WTC11 (cell line): Measurements from ENCODE around the gene GNG13. TPM values are rescaled to one million over a fixed set of nuclear protein-coding genes. Genes with fewer than 3 reads are reported as not detected.

ENCODE experiments used
- ATAC-seq: fragments of 200-7000 bp; cut with Tn5 transposase; 2 replicates; pipeline ENCODE4 v1.10.0; 2021; ENCODE audit warnings: mild to moderate bottlenecking, moderate library complexity
- CTCF ChIA-PET: fragments of 300-600 bp; sonication (Branson Sonifier 250); formaldehyde crosslinking; loops from one replicate; lab custom pipeline; 2021; ENCODE audit warnings: antibody characterized with exemption; lab: Charles Lee
- POLR2A ChIA-PET: fragments of 350-600 bp; sonication (Branson Sonifier 250); formaldehyde crosslinking; loops from one replicate; lab custom pipeline; 2021; ENCODE audit warnings: antibody characterized with exemption; lab: Charles Lee
- DNase-seq: peaks from one replicate; pipeline ENCODE4 v3.0.0; 2021; ENCODE audit warnings: low spot score
- H3K27ac Mint-ChIP-seq: 2 replicates; pipeline ENCODE4 v1.8.0; 2021; ENCODE audit warnings: mixed read lengths
- H3K27me3 Mint-ChIP-seq: 2 replicates; pipeline ENCODE4 v1.8.0; 2021; ENCODE audit warnings: low read depth, mild to moderate bottlenecking, moderate library complexity, mixed read lengths
- H3K36me3 Mint-ChIP-seq: 2 replicates; pipeline ENCODE4 v1.8.0; 2021; ENCODE audit warnings: mixed read lengths
- H3K4me1 Mint-ChIP-seq: 2 replicates; pipeline ENCODE4 v1.8.0; 2022; ENCODE audit warnings: mixed read lengths
- H3K4me3 Mint-ChIP-seq: 2 replicates; pipeline ENCODE4 v1.8.0; 2021; ENCODE audit warnings: mild to moderate bottlenecking, moderate library complexity, mixed read lengths
- H3K9me3 Mint-ChIP-seq: 2 replicates; pipeline ENCODE4 v1.8.0; 2021; ENCODE audit warnings: mixed read lengths
- AFF4 ChIP-seq: sonication (generic); formaldehyde crosslinking; IDR thresholded peaks from 2 replicates; pipeline ENCODE4 v1.8.1; 2023; ENCODE audit warnings: mild to moderate bottlenecking, missing genetic modification reagents, borderline replicate concordance
- AR ChIP-seq: fragments of 250-450 bp; sonication (Bioruptor Pico); IDR thresholded peaks from 2 replicates; pipeline ENCODE4 v1.9.0; 2021; ENCODE audit warnings: mild to moderate bottlenecking
- ATF1 ChIP-seq: sonication (generic); formaldehyde crosslinking; IDR thresholded peaks from 2 replicates; pipeline ENCODE4 v1.8.1; 2023; ENCODE audit warnings: mild to moderate bottlenecking, moderate library complexity, missing genetic modification reagents
- ATF2 ChIP-seq: sonication (generic); formaldehyde crosslinking; IDR thresholded peaks from 2 replicates; pipeline ENCODE4 v1.8.1; 2022; ENCODE audit warnings: low read depth, missing genetic modification reagents, borderline replicate concordance
- CDX4 ChIP-seq: fragments of 250-450 bp; sonication (Bioruptor Pico); IDR thresholded peaks from 2 replicates; pipeline ENCODE4 v1.9.0; 2021; ENCODE audit warnings: moderate library complexity, mild to moderate bottlenecking, inconsistent platforms, borderline replicate concordance
- CREB1 ChIP-seq: sonication (generic); formaldehyde crosslinking; IDR thresholded peaks from 2 replicates; pipeline ENCODE4 v1.8.0; 2023; ENCODE audit warnings: mild to moderate bottlenecking, missing genetic modification reagents
- FOXJ3 ChIP-seq: sonication (generic); formaldehyde crosslinking; IDR thresholded peaks from 2 replicates; pipeline ENCODE4 v1.9.0; 2021; ENCODE audit warnings: missing genetic modification reagents, mild to moderate bottlenecking, borderline replicate concordance
- FOXK1 ChIP-seq: sonication (generic); formaldehyde crosslinking; IDR thresholded peaks from 2 replicates; pipeline ENCODE4 v1.8.0; 2022; ENCODE audit warnings: mild to moderate bottlenecking, moderate library complexity, missing genetic modification reagents
- GTF2I ChIP-seq: fragments of 250-450 bp; sonication (Bioruptor Pico); conservative IDR thresholded peaks from 2 replicates; pipeline ENCODE4 v1.4.0; 2021; ENCODE audit warnings: mild to moderate bottlenecking
- HMGXB4 ChIP-seq: sonication (generic); formaldehyde crosslinking; IDR thresholded peaks from 2 replicates; pipeline ENCODE4 v1.8.1; 2023; ENCODE audit warnings: mild to moderate bottlenecking, moderate library complexity, missing genetic modification reagents
- IRF2 ChIP-seq: sonication (generic); formaldehyde crosslinking; IDR thresholded peaks from 2 replicates; pipeline ENCODE4 v1.8.0; 2022; ENCODE audit warnings: low read depth, missing genetic modification reagents, borderline replicate concordance
- PRRX2 ChIP-seq: fragments of 250-450 bp; sonication (Bioruptor Pico); IDR thresholded peaks from 2 replicates; pipeline ENCODE4 v1.8.0; 2021; ENCODE audit warnings: mild to moderate bottlenecking
- SOX15 ChIP-seq: fragments of 250-450 bp; sonication (Bioruptor Pico); IDR thresholded peaks from 2 replicates; pipeline ENCODE4 v1.9.0; 2021; ENCODE audit warnings: mild to moderate bottlenecking
- SP1 ChIP-seq: sonication (generic); formaldehyde crosslinking; conservative IDR thresholded peaks from 2 replicates; pipeline ENCODE4 v1.8.1; 2022; ENCODE audit warnings: missing genetic modification reagents
- TP53 ChIP-seq: sonication (generic); formaldehyde crosslinking; IDR thresholded peaks from 2 replicates; pipeline ENCODE4 v1.8.1; 2023; ENCODE audit warnings: mild to moderate bottlenecking, missing genetic modification reagents
- ZBTB43 ChIP-seq: sonication (generic); formaldehyde crosslinking; IDR thresholded peaks from 2 replicates; pipeline ENCODE4 v1.8.1; 2023; ENCODE audit warnings: mild to moderate bottlenecking, missing genetic modification reagents
- ZNF219 ChIP-seq: sonication (generic); formaldehyde crosslinking; IDR thresholded peaks from 2 replicates; pipeline ENCODE4 v1.8.0; 2023; ENCODE audit warnings: missing genetic modification reagents, mild to moderate bottlenecking, borderline replicate concordance
- ZNF512 ChIP-seq: sonication (generic); formaldehyde crosslinking; IDR thresholded peaks from 2 replicates; pipeline ENCODE4 v1.8.1; 2022; ENCODE audit warnings: missing genetic modification reagents, borderline replicate concordance
- total RNA-seq: library from RNA; stranded (reverse); gene quantifications from 3 replicates; pipeline ENCODE4 v1.2.3, GENCODE V29; 2021

The GNG13 gene
- total RNA-seq, 1 experiment from 2014 or later, result not detected

GRCh38 chr16:770411-770810, 30.1 kb downstream of the GNG13 start:
- ChIA-PET CTCF (interaction anchor here (0.7 to 3.6 kb wide), 2 partner anchors 29 to 52 kb away, joined by 3 to 9 read pairs; partner anchors contain the start of gene CIAO3), POLR2A (no interaction called here)
- H3K9me3 Mint-ChIP-seq, result no peaks in the 10 kb centered on the region
- H3K27ac Mint-ChIP-seq, result no peak overlapping the region
- no peak overlapping the region for H3K4me3 Mint-ChIP-seq
- DNase-seq (no peak), ATAC-seq (no peak)
- no peaks in the 10 kb centered on the region for H3K36me3 Mint-ChIP-seq
- no peaks in the 10 kb centered on the region for H3K4me1 Mint-ChIP-seq
- no peaks in the 10 kb centered on the region for H3K27me3 Mint-ChIP-seq
- TF ChIP-seq SP1 (CRISPR knock-in tag) (no peak), AR (CRISPR knock-in tag) (no peak), PRRX2 (CRISPR knock-in tag) (no peak), ZNF512 (no peak)

GRCh38 chr16:769934-770333, 30.6 kb downstream of the GNG13 start:
- ATAC-seq, result no peak
- CTCF ChIA-PET, result no interaction called here
- H3K4me3 Mint-ChIP-seq, result no peak overlapping the region

GRCh38 chr16:769184-769784, 31.2 kb downstream of the GNG13 start:
- ChIA-PET CTCF (no interaction called here), POLR2A (no interaction called here)
- no peak overlapping the region for H3K4me3 Mint-ChIP-seq
- H3K9me3 Mint-ChIP-seq, result no peaks in the 10 kb centered on the region
- no peaks in the 10 kb centered on the region for H3K36me3 Mint-ChIP-seq
- no peaks in the 10 kb centered on the region for H3K27me3 Mint-ChIP-seq
- ATAC-seq, result no peak
- no peaks in the 10 kb centered on the region for H3K4me1 Mint-ChIP-seq
- no peak for DNase-seq
- no peak overlapping the region for H3K27ac Mint-ChIP-seq
- no peak for TF ChIP-seq ATF2 (CRISPR knock-in tag)
- TF ChIP-seq SOX15 (CRISPR knock-in tag), result no peak
- TF ChIP-seq AFF4 (CRISPR knock-in tag), result no peak
- TF ChIP-seq ZNF219, result no peak
- no peak for TF ChIP-seq HMGXB4 (CRISPR knock-in tag)
- TF ChIP-seq CREB1 (CRISPR knock-in tag), result no peak
- no peak for TF ChIP-seq CDX4 (CRISPR knock-in tag)

More at GRCh38 chr16:769934-770333, 30.6 kb downstream of the GNG13 start:
- no peak for DNase-seq
- no peak overlapping the region for H3K27ac Mint-ChIP-seq
- no peaks in the 10 kb centered on the region for H3K27me3 Mint-ChIP-seq
- no peaks in the 10 kb centered on the region for H3K4me1 Mint-ChIP-seq
- H3K9me3 Mint-ChIP-seq, result no peaks in the 10 kb centered on the region
- POLR2A ChIA-PET, result no interaction called here
- no peaks in the 10 kb centered on the region for H3K36me3 Mint-ChIP-seq
- TF ChIP-seq FOXK1 (no peak), GTF2I (CRISPR knock-in tag) (no peak), ZBTB43 (CRISPR knock-in tag) (no peak), ATF1 (no peak), FOXJ3 (CRISPR knock-in tag) (no peak), TP53 (no peak), IRF2 (CRISPR knock-in tag) (no peak)
- TF ChIP-seq, all 79 proteins: peak for 0
